Stimulated activated CD4-positive, alpha-beta T cell treated with anti-CD3 and anti-CD28 coated beads, Interleukin-2, amount 100 ng/mL, for 4 hours (primary cell): Measurements from ENCODE around the gene DPY19L3.
"Not testable (repeated sequence)": the region's sequence is repeated elsewhere in the genome, so short reads cannot be mapped to it uniquely, and the experiment has no call there.

Experiments used
- DNase-seq: peaks from one replicate; pipeline ENCODE4 v3.0.0-alpha.2; 2020; ENCODE audit warnings: low read depth

The DPY19L3 gene

DNA sequence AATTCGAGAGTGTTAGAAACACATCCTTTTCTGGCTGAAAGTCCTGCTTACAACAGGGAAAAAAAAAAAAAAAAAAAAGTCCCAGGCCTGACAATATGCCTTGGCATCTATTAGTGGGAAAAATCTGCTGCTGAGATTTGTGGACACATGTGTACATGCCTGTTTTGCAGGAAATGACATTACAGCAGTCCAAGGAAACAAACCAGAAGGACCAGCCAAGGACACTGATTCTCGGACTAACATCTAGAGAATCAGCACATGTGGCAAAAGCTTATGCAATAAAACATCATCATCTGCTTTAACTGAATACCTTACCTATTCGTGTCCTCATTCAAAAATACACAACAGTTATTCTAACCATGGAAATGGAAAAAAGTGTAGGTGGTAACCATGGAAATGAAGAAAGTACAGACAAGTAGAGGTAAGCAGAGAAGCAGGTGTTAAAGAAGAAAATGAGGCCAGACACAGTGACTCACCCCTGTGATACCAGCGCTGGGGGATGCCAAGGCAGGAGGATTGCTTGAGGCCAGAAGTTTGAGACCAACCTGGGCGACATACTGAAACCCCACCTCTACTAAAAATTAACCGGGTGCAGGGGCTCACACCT is 9.4 kb upstream of the DPY19L3 start:
- DNase-seq: no peak

DNA sequence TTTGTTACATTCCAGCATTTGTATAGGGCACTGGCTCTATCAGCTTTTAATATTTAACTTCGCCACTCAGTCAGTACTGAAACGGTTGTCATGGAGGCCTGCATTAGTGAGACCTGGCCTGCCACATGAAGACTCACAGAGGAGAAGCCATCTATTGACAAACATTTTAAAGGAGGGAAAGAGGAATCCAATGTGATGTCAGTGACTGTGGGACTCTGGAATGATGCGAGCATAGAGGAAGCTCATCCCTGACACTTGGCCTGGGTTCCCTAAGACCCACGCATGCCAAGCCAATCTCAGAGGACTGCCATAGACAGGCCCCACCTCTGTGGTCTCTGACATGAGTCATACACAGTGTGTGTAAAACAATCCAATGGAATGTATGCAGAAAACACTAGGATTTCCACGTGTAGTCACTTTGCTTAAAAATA is 7.9 kb upstream of the DPY19L3 start:
- no peak for DNase-seq

DNA sequence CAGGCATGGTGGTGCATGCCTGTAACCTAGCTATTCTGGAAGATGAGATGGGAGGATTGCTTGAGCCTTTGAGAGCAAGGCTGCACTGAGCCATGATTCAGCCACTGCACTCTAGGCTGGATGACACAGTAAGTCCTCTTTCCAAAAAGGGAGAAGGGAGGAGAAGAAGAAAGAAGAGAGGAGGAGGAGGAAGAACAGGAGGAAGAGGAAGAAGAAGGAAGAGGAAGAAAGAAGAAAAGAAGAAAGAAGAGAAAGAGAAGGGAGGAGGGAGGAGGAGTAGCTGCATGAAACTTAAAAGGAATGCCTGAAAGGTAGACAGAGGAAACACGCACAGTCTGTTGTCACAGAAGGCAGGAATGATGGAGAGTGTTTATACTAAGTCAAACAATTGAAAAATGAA is 3.6 kb upstream of the DPY19L3 start:
- no peak for DNase-seq

DNA sequence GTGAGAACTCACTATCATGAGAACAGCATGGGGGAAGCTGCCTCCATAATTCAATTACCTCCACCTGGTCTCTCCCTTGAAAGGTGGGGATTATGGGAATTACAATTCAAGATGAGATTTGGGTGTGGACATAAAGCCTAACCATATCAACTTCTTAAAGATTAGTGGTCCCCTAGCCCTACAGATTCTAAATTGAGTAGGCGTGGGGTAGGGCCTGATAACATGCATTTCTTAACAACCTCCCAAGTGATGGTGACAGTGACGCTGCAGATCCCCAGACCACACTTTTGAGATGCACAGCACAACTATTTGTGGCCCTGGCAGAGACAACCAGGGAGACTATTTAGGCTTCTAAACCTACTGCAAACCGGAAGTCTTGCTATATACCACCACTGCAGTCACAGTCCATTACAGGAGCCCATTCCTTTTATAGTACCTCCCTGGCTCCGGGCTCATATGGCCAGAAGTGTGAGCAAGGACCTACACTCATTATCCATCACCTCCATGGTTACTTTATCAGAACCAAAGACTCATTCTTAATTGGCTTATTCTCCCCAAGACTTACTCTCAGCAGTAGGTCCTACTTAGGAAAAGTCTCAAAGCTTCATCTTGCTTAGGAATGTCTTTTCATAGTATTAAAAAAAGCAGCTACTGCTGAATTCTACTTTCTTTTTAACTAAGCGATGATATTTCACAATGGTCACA is 2.1 kb upstream of the DPY19L3 start:
- no peak for DNase-seq

DNA sequence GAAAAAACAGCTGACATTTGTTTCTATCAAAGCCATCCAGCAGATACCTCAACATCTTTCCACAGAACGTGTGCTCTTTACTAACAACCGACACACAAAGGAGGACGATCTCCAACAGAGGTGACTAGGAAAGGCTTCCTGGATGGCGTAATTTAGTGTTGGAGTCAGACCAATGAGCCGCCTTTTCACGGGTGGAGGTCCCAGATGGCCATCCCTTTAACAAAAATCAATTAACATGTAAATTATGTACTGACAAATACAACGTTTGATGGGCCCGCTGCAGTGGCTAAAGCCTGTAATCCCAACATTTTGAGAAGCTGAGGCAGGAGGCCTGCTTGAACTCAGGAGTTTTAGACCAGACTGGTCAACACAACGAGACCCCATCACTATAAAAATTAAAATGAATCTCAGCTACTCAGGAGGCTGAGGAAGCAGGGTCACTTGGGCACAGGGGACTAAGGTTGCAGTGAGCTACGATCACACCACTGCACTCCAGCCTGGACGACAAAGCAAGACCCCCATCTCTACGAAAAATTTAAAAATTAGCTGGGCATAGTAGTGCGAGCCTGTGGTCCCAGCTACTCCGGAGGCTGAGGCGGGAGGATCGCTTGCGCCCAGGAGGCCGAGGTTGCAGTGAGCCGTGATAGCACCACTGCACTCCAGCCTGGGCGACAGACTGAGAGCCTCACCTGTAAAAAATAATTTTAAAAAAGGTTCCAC is 1.2 kb upstream of the DPY19L3 start:
- DNase-seq: no peak

DNA sequence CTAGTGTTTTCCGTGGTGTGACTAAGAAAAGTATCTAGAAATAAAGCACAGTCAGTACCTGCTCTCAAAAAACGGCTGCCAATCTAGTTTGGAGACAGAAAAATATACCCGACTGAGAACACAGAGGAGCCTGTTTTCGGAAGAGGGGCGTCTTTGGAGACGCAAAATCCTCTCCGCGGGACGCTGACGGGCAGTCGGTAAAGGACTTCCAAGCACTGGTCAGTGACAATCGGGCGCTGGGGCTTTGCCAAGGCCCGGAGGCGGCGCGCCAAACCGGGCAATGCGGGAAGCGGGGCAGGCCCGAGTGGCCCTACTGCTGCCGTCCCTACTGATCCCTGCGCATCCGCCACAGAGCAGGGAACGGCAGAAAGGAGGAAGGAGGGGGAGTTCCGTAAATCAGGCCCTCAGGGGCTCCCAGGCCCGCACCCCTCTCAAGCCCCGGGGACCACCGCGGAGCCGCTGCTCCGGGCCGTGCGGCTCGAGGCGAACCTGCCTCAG is 588 bp upstream of the DPY19L3 start:
- no peak for DNase-seq

DNA sequence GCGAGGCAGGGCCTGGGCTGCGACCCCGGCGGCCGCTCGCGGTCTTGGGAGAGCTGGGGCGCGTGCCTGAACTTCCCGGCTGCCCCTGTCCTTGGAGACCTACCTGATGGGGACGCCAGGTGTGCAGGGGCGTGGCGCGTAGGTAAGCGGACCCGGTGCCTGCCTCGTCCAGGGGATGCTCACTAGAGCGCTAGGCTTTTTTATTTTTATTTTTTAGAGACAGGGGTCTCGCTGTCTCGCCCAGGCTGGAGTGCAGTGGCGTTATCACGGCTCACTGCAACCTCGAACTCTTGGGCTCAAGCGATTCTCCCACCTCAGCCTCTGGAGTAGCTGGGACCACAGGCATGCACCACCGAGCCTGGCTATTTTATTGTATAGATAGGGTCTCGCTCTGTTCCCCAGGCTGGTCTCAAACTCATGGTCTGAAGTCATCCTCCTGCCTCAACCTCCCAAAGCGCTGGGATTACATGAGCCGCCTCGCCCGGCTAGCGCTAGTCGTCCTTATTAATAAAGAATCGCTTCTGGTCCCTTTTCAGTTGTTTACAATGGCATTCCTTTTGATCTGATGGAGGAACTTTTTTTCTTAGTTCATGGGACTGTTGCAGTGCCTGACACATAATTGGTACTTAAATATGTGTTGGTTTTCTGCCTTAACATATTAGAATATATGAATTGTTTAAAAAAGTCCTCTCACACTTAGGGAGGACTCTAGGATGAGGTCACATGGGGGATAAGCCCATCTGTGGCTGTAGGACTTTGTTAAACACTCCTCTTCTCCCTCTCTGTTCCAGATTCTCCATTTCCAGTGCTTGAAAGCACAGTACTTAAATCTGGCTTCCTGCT is 812 bp downstream of the DPY19L3 start:
- DNase-seq: no peak

DNA sequence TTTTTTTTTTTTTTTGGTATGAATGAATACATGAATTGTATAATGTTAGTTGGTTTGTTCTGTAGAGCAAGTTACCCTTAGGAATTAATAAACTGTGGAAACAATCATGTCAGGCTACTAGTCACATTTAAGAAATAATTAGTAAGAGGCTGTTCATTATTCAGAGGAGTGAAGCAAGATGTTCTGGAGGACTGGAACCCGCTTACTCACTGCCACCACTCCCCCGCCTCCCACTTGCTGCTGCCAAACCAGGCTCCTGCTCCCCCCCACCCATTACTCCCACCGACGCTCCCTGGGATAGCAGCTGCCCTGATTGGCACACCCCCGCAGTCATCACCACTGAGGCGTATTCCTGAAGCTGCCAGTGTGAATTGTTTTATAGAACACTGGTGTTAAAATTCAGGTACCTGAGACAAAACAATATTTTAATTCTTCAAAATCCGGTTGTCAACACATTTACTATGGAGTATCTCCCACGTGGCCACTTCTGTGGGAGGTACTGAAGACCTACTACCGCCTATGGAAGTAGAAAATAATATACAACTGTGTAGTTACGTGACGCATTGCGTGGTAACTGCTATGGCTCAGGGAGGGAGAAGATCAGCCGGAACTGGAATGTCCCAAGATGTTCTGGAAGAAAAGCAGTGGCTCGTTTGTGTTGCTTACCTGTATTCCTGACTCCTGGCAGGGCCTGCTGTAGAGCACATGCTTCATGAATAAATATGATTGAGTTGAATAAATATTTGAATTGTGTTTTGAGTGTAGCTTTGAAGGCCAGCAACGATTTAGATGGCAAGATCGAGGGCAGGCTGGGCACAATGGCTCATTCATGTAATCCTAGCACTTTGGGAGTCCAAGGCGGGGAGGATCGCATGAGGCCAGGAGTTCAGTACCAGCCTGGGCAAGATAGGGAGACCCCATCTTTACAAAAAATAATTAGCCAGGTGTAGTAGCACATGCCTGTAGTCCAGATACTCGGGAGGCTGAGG is 1.7 kb downstream of the DPY19L3 start:
- no peak for DNase-seq

DNA sequence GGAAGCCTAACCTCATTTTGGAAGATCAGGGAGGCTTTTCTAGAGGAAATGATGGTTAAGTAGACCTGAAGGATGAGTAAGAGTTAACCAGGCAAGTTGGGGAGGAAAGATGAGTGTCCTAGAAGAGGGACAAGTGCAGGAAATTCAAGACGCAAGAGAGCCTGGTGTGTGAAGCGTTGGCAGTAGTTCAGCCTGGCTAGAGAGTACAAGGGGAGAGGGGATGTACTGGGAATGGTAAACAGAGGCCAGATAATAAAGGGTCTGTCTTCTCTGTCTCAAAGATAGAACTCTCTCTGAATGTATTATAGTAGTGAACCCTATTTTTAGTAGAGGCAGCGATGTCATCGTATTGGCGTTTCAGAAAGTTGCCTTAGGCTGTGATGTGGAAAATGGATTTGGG is 9.7 kb downstream of the DPY19L3 start:
- DNase-seq: no peak

DNA sequence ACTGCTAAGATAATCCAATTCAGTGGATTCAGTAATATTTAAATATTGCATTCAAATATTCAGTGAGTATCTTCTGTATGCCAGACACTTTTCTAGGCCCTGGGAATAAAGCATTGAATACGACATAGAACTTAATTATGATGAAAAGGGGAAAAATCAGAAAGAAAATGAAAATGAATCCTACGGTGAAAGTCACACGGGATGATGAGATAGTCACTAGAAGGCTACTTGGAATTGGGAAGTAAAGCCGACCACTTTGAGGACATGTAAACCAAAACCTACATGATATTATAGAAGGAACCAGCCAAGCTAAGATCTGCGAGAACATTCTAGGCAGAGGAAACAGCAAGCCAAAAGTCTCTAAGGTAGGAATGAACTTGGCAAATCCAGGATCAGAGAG is 10.1 kb downstream of the DPY19L3 start:
- no peak for DNase-seq

DNA sequence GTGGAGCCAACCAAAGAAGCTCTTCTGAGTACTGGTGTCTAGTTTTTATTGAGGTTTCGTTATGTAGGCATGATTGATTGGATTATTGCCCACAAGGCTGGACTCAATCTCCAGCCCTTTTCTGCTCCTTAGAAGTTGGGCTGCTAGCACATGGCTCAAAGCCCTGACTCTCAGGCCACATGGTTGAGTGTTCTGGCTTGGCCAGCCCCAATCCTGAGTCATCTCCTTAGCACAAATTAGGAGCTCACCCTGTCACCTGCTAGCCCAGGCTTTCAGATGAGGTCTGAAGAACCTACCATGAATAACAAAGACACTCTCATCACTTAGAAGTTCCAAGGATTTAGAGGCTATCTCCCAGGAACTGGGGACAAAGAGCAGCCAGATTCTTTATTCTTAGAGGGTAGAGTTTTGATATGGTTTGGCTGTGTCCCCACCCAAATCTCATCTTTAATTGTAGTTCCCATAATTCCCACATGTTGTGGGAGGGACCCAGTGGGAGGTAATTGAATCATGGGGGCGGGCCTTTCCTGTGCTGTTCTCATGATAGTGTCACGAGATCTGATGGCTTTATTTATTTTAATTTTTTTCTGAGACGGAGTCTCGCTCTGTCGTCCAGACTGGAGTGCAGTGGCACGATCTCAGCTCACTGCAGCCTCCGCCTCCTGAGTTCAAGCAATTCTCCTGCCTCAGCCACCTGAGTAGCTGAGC is 11.3 kb downstream of the DPY19L3 start:
- no peak for DNase-seq

DNA sequence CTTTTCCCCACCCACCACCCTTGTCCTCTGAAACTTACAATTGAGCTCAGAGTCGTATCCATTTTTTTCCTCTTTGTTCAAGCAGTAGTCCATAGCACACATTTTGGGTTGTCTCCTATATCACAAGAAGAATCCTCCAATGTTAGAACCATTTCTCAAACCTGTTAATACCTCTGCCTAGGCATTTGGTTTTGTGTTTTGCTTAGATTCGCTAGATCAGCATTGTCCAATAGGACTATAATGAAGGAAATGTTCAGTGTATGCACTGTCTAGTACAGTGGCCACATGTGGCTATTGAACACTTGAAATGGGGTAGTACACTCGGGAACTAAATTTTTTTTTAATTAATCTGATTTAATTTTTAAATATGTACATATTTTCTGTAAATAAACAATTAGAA is 12.6 kb downstream of the DPY19L3 start:
- DNase-seq: no peak

DNA sequence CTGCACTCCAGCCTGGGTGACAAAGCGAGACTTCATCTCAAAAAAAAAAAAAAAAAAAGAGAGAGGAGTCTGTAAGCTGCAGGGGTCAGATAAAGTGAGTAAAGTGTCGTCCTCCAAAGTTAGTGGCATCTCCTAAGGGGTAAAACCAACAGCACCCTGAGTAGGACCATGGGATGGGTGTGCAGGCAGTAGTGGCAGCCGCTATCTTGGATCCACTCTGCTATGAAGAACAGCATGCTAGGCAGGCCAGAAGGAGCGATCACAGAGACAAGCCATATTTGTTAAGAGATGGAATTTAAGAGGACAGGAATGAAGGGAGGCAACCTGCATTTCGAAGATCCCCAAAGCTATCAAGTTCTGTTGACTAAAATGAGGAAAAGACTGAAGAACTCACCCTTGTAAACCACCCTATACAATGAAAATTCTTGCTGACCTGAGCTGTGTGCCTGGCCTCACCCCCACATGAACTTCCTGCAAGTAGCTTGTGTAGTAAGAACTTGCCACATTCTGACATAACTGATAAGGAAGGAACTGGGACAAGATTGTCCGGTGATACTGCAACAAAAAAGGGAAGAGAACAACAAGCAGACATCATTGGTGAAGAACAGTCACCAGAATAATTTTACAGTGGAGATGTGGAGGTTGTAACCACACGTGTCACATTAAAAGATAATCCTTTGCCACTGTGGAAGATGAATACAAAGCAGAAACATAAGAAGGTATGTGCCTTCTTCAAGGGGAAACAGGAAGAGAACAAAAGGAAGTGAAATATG is 16.2 kb downstream of the DPY19L3 start:
- no peak for DNase-seq

DNA sequence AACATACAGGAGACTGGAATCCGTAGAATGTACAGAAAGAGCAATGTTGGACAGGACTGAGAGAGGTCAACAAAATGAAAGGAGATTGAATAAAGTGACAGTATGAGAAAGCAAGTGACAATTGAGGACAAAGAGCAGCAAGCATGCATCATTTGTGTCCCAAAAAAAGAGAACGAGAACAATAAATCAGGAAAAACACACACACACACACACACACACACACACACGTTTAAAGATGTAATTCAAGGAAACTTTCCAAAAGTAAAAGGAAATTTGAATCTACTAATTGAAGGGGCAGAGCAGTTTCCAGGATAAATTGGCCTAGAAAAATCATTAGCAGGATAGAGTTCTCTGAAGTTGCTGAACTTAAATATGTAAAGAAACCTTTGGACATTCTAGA is 16.9 kb downstream of the DPY19L3 start:
- no peak for DNase-seq

DNA sequence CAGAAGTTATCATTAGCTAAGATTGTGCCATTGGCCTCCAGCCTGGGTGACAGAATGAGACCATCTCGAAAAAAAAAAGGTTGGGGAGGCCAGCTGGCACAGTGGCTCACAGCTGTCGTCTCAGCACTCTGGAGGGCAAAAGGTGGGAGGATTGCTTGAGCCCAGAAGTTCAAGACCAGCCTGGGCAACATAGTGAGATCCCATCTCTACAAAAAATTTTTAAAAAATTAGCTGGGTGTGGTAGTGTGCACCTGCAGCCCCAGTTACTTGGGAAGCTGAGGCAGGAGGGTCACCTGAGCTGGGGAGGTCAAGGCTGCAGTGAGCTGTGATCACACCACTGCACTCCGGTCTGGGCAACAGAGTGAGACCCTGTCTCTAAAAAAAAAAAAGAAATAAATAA is 18.4 kb downstream of the DPY19L3 start:
- not testable (repeated sequence) for DNase-seq

DNA sequence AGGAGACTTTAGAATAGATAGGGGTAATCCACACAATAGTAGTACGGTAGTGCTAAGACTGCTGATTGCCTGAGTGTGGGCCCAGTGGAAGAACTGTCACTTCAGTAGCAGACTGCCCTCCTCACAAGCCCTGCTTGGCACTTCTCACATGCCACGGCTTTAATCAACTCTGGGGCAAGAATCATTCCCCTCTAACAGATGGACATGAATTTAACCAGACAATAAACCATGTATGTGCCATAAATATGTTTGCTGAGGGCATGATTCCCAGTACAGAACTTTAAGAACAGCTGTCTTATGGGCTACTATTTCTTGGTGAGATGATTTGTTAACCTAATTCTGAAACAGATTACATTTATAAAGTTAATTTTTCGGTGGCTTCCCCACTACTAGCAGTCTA is 22.0 kb downstream of the DPY19L3 start:
- no peak for DNase-seq

DNA sequence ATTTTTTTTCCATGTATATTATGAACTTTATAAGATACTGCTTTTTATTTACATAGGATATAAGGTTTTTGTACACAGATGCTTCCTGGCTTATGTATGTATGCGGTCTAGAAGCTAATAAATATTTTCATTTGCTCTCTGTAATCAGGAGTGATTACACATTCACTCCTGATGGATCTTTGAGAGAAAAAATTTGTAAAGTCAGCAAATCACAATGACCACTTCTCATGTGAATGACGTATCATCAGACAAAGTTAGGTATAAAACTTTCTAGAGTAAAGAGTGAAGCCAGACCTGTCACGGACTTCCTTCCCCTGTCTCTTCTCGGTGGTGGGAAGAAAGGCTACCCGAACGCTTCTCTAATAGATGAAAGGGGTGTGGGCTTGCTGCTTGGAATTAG is 31.1 kb downstream of the DPY19L3 start:
- DNase-seq: no peak

DNA sequence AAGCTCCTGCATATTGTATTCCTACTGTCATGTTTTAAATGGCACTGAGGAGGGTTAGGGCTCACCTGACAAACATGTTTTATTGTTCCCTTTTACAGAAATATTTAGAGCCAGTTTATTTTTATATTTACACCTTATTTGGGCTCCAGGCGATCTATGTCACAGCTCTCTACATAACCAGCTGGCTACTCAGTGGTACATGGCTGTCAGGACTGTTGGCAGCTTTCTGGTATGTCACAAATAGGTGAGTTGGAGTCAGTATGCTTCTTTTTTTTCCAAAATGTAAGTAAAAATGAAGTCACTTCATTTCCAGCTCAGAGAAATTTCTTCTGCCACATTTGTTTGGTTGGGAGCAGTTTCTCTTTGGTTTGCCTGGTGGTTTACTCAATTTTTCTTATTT is 31.5 kb downstream of the DPY19L3 start:
- no peak for DNase-seq

DNA sequence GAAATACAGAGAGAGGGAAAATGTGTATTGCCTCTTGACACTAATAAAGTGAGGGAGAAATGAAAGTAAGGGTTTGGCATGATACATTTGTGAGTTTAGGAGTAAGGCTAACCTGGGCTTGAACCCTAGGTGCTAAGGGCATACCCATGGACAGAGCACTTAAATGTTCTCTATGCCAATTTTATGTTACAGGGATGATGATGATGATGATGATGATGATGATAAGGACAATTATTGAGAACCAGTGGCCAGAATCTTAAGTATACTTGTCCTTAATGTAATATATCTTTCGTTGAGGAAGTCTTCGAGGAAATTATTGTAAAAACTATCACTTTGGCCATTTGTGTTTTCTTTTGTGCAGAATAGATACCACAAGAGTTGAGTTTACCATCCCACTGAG is 33.2 kb downstream of the DPY19L3 start:
- DNase-seq: no peak

DNA sequence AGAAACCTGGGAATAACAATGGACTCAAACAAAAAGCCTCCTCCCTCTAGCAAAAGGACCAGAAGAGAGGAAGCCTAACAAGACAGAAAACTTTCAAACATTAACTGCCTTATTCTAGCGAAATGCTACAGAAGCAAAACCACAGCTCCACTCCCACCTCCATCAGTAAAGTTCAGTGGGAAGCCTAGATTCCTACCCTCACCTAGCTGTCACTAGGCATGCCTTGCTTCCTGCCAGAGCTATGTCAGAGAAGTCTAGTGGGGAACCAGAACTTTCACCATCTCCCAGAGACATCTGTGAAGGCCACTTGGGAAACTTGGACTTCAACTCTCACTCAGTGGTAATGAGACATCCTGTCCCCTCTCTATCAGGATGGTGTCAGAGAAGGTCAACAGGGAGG is 37.1 kb downstream of the DPY19L3 start:
- no peak for DNase-seq
